GM18951 (cell line): ENCODE measurements around the gene ARID5B.

Experiments
- POLR2A ChIP-seq: IDR thresholded peaks from 4 replicates; pipeline ENCODE4 v1.6.1; 2011; ENCODE audit warnings: mild to moderate bottlenecking; ENCODE audit not compliant: insufficient read length, insufficient read depth; ENCODE audit errors: extremely low read depth
- in situ Hi-C: fragments of 300-500 bp; cut with MboI; formaldehyde crosslinking; loops from one replicate; pipeline ENCODE4 v1.12.0; 2022; ENCODE audit warnings: low sequenced_read_pairs, mixed read lengths, inconsistent platforms; ENCODE audit not compliant: unreplicated experiment

Gene ARID5B

DNA sequence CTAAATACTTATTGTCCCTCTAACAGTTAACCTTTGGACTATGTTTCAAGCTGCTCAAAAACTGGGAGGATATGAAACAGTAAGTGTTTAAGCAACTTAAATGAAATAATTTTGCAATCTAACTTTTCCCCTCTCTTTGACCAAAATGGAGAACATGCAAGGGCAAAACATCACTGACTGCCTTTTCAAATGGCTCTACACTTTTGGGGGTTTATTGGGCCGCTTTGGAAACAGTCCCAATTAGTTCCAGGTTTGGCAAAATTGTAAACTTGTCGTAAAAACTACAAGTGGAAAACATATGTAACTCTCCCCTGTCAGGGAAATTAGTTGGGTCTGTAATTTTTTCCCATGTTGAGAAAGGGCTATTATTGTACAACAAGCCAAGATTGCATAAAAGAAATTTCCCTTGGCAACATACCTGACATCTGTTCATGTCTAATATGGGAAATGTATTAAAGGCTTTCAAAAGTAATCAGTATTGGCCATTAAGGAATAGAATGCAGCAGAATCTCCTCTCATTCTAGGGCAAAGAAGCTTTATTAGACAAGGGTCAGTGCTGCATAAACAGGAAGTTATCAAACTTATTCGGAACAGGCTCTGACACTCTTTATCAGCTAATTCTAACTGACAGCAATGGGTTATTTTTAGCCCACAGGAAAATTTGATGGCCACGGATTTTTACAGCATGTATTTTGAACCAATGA, 157.9 kb downstream of the ARID5B start:
- TF ChIP-seq POLR2A: no peak
- in situ Hi-C loops: no loop called here

DNA sequence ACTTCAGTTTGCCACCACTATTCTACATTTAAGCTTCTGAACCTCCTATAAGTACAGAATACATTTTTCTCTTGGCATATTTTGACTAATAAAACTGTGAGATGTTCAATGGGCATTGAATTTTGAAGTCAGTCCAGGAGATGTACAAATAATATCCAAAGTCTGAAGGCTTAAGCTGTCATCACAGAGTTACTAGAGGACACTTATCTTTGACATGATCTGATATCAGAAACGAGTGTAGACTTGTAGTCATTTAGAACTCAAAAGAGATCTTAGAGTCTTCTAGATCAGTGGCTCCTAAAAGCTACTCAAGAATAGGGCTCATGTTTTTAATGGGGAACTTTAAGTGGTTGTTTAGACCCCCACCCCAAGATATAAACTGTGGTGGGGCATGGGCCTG, 160.5 kb downstream of the ARID5B start:
- TF ChIP-seq POLR2A: no peak
- in situ Hi-C loops: no loop called here

DNA sequence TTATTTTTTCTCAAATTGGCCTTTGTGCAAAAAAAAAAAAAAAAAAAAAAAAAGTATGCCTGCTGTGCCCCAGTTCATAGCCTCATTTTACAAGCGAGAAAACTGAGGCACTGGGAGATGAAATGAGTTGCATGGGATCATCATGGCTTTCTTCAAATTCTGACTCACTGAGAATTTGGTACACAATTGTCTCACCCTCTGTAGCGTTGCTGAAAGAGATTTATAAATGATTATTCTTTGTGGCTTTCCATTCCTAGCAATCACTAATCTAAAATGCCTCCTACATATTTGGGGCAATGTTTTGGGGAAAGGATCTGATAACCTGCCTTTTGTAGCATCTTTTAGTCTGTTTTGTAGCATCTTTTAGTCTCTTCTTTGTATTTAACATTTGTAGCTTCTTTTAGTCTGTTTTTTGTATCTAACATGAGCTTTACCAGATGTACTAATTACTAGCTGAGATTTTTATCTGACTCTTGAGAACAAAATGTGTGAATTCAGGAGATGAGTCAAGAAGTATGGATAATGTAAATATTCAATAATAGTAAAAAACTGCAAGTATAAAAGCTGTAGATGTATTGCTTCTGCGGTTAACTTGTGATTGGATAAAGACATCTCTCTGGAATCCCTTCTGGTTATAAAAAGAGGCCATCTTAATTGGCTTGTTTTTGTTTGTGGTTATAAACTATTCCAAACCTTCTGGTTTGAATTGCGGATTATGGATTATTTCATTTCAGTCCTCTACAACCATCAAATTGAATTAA, 161.4 kb downstream of the ARID5B start:
- in situ Hi-C loops: no loop called here
- TF ChIP-seq POLR2A: no peak

DNA sequence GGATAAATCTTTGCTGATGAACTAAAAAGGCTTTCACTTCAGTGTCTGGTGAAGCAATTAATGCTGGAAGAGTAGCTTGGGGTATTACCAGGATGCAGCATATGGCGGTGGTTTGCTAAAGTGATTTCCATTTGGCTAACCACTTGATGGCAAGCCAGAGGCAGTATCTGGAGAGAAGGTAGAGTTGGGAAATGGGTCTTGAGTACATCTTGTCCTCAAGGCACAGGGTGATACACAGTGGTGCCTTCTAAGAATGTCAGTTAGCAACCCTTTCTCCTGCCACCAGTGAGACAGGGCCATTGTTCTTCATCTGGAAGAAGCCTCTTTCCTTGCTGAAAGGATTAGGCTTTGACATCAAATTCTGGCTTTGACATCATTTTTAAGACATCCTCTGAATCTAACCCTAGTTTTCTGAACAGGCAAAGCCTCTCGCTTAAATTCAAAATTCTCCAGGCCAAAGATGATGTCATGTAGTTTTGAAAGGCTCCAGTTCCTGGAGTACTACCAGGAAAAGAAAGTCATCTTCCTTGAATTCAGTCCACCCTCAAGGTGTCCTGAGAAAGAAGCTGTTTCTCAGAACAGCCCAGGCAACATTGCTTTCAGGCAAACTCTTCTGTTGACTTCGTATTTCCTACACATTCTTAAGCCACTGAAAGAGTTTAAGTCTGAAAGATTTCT, 162.4 kb downstream of the ARID5B start:
- in situ Hi-C loops: no loop called here
- TF ChIP-seq POLR2A: no peak

DNA sequence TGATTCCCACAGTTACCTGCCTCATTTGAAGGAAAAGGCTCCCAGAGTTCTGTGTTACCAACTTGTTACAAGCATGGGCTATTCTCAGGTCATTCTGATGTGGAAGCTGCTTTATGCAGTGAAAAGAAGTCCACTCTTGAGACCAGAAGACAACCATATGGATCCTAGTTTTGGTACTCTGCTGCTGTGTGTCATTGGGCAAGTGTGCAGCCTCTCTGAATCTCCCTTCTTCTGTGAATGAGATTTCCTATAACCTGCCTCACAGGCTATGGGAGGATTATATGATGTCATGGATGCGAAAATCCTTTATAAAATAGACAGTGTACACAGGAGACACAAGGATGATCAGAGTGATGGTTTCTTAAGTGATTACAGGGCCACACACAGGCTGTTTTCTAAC, 166.1 kb downstream of the ARID5B start:
- no peak for TF ChIP-seq POLR2A
- in situ Hi-C loops: no loop called here

DNA sequence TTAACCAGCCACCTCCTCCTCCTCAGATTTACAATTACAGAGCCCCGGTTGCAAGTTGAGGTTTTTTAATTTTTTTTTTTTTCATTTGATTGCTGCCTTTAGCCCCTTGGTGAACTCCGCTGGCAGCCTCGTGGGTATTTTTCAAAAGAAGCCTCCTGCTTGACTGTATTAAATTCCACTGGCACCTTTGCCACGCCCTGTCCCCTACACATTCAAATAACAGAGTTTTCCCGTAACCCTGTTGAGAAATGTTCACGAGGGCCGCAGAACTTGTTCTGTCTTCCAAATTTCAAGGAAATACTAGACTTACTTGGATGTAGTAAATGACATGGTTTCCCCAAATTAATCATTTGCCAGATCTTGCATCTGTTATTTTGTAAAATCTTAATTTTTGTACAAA, 167.0 kb downstream of the ARID5B start:
- no peak for TF ChIP-seq POLR2A
- in situ Hi-C loops: no loop called here

DNA sequence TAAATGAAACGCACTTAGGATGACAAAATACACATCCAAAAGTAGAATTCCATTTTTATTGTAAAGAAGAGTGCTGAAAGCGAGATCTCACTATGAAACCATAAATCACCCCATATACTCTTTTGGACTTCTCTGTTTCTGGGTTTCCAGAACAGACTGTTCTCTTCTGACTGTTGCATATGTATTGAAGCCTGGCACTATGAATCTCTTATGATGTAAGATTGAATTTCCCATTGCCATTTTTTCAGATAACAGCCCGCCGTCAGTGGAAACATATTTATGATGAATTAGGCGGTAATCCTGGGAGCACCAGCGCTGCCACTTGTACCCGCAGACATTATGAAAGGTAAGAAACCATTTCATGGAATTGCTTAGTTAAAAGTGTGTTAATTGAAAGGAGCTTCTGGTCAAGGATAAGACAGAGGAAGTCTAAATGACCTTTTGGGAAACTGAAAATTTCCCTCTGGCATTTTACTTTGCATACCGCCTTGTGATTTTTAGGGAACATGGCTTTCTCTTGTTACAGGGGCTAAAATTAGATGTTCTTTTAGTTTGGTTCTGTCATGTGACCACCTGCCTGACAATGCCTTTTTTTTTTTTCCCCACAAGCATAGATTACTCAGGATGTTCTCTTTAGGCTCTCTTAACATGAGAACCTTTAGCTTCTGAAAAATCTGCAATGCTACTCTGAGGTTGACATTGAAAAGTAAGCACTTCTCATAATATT, 168.1 kb downstream of the ARID5B start:
- TF ChIP-seq POLR2A: no peak
- in situ Hi-C loops: no loop called here

DNA sequence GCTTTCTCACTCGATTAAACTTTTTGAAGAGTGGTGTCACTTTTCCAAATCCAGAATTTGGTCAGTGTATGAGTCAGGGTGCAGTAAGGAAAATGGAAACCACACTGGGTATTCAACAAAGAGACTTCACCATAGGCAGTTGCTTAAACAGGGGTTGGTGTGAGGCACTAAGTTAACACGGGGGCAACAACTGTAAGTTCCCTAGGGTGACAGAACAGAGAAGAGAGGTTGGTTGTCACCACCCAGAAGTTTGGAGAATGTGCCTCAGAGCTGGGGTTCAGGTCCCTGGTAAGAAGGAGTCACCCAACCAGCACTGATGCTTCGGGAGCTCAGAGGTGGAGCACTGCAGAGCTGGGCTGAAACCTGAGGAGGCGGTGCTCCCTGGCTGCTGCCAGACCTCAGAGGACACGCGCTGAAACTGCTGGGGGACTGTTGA, 170.4 kb downstream of the ARID5B start:
- no peak for TF ChIP-seq POLR2A
- in situ Hi-C loops: no loop called here

DNA sequence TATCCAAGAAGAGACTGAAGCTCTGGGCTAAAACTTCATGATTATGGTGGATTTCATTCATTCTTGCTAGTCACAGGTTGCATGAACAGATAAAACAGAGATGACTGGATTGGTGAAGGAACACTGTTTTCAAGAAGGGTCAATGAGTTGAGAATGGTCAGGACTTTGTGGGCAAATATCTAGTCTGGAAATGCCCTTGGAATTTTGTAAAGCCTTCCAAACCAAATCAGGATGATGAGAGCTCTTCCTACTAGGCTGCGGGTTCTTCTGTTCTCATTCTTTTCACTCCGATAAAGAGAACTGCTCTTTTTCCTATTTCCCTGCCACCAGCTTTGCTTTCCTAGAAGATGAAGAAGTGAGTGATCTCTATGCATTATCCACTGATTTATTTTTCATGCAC, 171.4 kb downstream of the ARID5B start:
- TF ChIP-seq POLR2A: no peak
- in situ Hi-C loops: no loop called here

DNA sequence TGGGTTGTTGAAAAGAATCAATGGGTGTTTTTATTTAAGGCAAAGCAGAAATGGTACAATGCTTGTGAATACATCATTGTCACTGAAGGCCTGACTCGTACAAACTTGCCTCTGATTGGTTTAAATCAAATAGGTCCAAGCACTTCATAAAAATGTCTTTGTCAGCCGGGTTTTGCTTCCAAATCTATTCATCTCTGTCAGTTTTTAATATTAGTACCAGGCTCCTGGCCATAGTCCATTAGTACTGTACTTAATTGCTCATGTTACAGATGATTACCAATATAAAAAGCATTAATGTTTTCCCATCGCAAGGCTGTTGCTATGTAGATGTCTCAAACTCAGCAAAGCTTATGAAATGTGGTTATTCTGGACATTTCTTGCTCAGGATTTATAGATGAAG, 171.9 kb downstream of the ARID5B start:
- in situ Hi-C loops: no loop called here
- no peak for TF ChIP-seq POLR2A

DNA sequence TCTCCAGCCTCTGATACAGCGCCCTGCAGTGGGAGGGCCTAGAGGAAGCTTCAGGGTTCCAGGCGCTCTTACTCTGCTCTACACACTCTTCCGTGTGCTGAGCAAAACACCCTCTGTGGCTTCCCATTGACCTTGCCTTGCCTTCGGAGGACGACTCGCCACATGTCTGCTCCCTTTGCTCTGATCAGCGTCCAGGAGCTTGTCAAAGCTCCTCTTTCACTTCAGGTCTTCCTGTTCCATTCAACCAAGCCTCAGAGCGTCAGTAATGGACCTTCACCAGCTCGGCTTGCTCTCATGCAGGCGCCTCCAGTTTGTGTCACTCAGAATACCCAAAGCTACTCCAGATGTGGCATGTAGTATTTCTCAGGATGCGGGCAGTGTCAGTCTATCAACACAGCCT, 173.9 kb downstream of the ARID5B start:
- no peak for TF ChIP-seq POLR2A
- in situ Hi-C loops: no loop called here

DNA sequence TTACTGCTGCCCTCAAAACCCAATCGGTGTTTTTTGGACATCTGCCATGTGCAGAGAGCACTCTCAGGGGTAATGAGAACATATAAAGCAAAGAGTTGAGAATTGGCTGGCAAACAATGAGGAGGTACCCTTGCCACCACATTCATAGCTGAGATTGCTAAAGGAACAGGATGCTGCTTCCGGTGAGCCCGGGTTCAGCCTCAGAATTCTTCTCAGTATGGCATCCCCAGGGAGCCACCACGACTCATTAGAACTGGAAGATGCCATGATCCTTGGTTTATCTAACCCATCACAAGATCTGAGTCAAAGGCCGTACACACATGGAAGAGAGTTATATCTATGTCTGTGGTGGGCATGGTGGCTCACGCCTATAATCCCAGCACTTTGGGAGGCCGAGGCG, 174.4 kb downstream of the ARID5B start:
- TF ChIP-seq POLR2A: no peak
- in situ Hi-C loops: no loop called here

DNA sequence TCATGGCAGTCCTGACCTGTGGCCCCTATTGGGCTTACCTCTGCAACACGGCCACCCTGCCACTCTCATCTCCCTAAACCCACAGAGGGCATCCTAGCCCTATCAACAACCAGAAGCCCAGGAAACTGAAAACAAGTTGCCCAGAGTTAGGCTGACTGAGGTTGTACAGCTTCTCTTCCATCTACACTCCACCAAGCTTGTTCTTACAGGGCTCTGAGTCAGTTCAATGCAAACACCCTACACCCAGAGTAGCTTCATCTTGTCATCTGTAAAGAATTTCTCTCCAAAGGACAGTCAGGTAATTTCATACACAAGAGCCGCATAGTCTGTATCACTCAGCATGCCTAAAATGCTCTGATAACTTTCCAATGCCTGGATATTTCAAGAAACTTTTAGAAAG, 175.4 kb downstream of the ARID5B start:
- TF ChIP-seq POLR2A: no peak
- in situ Hi-C loops: no loop called here

DNA sequence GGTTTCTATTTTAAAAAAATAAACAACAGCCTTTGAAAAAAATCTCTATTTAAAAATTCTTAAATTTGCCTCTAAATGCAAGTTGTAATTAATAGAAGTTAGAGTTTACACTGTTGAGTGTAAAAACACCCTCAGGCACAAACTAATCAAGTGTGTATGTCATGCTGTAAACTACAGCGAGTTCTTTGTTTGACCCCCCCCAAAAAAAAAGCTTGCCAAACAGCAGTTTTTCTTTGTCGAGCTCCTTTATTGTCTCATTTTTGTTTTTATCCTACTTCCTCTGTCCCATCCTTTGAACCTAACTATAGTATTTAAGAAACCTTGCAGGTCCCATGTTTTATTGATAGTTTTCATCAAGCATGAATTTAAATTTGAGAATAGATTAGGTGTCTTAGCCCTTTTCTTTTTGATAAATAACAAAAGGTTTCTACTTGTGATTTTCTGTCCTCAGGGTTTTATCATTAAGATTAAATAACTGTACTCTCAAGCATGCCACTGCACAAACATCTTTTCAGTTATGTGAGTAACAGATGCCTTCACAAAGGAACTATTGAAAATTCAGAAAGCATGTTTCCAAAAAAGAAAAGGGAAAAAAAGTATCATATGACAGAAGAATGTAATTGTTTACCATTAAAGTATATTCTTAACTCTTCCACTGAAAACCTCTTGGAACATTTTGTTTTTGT, 176.0 kb downstream of the ARID5B start:
- TF ChIP-seq POLR2A: no peak
- in situ Hi-C loops: no loop called here
